Motor neuron (in vitro differentiated cells): ENCODE results near the gene ZNF524. TPM values are rescaled to one million over a fixed set of nuclear protein-coding genes. Genes with fewer than 3 reads are reported as not detected.
"Not testable (repeated sequence)": the region's sequence is repeated elsewhere in the genome, so short reads cannot be mapped to it uniquely, and the experiment has no call there.

Experiments used
- ATAC-seq, 8 experiments: fragments of 200-7000 bp; cut with Tn5 transposase; replicated peaks in 6 of 8; 2 replicates each; pipeline ENCODE4 v1.8.0; 2021; ENCODE audit warnings: mild to moderate bottlenecking in 8 of 8, moderate library complexity in 8 of 8
- H3K27ac ChIP-seq, 2 donors: fragments of 250-450 bp; sonication (Bioruptor Pico); 2 replicates each; pipeline ENCODE4 v1.9.0; 2021; ENCODE audit warnings: antibody characterized with exemption in 2 of 2, mild to moderate bottlenecking in 2 of 2, moderate library complexity in 1 of 2
- H3K4me1 ChIP-seq, 2 donors: fragments of 250-450 bp; sonication (Bioruptor Pico); replicated peaks in 1 of 2; 2 replicates each; pipeline ENCODE4 v1.6.1; 2021; ENCODE audit warnings: antibody characterized with exemption in 2 of 2, mild to moderate bottlenecking in 2 of 2, moderate library complexity in 1 of 2
- H3K4me3 ChIP-seq, 5 donors: fragments of 250-450 bp; sonication (Bioruptor Pico); 2 replicates each; pipeline ENCODE4 v1.9.0; 2021; ENCODE audit warnings: antibody characterized with exemption in 5 of 5, mild to moderate bottlenecking in 5 of 5, moderate library complexity in 4 of 5
- WGBS, 10 experiments: fragments of 450-650 bp; shearing (Covaris generic); methylation state at CpG; one replicate each; pipeline ENCODE4 v1.0.0; 2022; 5-methylcytosine and 5-hydroxymethylcytosine counted together
- in situ Hi-C, 9 experiments: fragments of 400-800 bp; cut with MboI; loops; one replicate each; pipeline ENCODE4 v1.15.0; 2021; ENCODE audit warnings: low sequenced_read_pairs in 9 of 9, low pct_unique_long_range_greater_than_20kb in 2 of 9; ENCODE audit not compliant: unreplicated experiment in 9 of 9
- total RNA-seq, 8 experiments: library from RNA; unstranded; fragments of 300-600 nt; gene quantifications; 2 replicates each; pipeline versions ENCODE4 v1.2.3 to v1.2.4, GENCODE V29; 2022

Gene ZNF524
- total RNA-seq, 8 experiments from 2014 or later: 3.7 to 12.3 (median 5.4) TPM

DNA sequence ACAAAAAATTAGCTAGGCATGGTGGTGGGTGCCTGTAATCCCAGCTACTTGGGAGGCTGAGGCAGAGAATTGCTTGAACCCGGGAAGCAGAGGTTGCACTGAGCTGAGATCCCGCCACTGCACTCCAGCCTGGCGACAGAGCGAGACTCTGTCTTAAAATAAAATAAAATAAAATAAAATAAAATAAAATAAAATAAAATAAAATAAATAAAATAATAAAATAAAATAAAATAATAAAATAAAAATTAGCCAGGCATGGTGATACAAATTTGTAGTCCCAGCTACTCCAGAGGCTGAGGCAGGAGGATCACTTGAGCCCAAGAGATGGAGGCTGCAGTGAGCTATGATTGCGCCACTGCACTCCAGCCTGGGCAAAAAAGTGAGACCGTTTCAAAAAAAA lies 26.2 kb upstream of the ZNF524 start:
- WGBS, 10 experiments: 75 to 100% (median 90%) methylated on average over 1 to 6 of the region's 6 CpGs; no CpG with 5 or more reads in 1 of the 10 experiments
- ATAC-seq, H3K4me1 ChIP-seq, in situ Hi-C loops, H3K4me3 ChIP-seq, H3K27ac ChIP-seq: not testable (repeated sequence)

DNA sequence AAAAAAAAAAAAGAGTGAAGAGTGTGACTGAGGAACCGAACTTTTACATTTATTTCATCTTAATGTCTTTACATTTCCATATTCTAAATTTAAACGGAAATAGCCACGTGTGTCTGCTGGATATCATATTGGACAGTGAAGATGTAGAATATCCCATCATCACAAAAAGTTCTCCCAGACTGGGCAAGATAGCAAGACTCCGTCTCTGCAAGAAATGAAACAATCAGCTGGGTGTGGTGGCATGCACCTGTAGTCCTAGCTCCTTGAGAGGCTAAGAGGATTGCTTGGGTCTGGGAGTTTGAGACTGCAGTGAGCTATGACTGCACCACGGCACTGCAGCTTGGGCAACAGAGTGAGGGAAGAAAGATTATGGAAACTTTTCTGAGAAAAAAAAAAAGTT lies 23.3 kb upstream of the ZNF524 start:
- H3K4me1 ChIP-seq: peaks cover 3 to 8% of the 10 kb centered on the region in 2 donors
- WGBS, 10 experiments: 60 to 100% (median 100%) methylated on average over 1 to 5 of the region's 5 CpGs; no CpG with 5 or more reads in 1 of the 10 experiments
- no peak overlapping the region for H3K4me3 ChIP-seq
- no peak for ATAC-seq
- no peak overlapping the region for H3K27ac ChIP-seq
- in situ Hi-C loops: no loop called here

DNA sequence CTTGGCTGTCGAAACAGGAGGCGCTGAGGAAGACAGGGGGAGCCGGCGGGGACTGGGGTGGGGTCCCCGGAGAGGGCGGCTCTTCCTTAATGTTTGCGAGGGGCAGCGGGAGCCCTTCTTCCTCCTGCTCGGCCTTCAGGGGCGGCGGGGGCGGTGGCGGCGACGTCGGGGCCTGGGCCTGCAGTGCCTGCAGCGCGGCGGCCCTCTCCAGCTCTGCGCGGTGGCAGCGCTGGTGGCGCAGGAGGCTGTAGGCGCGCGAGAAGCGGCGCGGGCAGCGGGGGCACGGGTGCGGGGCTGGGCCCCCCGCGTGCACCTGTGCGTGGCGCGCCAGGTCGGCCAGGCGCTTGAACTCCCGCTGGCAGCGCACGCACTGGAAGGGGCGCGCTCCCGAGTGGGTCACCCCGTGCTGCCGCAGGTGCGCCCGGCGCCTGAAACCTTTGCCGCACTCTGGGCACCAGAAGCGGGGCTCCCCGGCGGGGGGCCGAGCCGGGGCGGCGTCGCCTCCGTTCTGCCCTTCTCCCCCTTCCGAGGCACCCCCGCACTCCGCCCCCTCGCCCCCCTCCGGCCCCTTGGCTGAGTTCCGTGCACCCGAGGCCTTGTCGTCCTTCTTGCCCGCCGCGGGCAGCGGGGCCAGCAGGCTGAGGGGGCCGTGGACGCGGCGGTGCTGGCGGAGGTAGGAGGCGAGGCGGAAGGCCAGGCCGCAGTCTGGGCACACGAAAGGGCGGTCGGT lies 21.9 kb upstream of the ZNF524 start:
- in situ Hi-C loops: no loop called here
- H3K27ac ChIP-seq: no peak overlapping the region
- no CpG with 5 or more reads among the region's 83 CpGs for WGBS, 10 experiments
- H3K4me3 ChIP-seq: no peak overlapping the region
- peaks cover 7 to 13% of the 10 kb centered on the region in 2 donors for H3K4me1 ChIP-seq
- no peak for ATAC-seq

DNA sequence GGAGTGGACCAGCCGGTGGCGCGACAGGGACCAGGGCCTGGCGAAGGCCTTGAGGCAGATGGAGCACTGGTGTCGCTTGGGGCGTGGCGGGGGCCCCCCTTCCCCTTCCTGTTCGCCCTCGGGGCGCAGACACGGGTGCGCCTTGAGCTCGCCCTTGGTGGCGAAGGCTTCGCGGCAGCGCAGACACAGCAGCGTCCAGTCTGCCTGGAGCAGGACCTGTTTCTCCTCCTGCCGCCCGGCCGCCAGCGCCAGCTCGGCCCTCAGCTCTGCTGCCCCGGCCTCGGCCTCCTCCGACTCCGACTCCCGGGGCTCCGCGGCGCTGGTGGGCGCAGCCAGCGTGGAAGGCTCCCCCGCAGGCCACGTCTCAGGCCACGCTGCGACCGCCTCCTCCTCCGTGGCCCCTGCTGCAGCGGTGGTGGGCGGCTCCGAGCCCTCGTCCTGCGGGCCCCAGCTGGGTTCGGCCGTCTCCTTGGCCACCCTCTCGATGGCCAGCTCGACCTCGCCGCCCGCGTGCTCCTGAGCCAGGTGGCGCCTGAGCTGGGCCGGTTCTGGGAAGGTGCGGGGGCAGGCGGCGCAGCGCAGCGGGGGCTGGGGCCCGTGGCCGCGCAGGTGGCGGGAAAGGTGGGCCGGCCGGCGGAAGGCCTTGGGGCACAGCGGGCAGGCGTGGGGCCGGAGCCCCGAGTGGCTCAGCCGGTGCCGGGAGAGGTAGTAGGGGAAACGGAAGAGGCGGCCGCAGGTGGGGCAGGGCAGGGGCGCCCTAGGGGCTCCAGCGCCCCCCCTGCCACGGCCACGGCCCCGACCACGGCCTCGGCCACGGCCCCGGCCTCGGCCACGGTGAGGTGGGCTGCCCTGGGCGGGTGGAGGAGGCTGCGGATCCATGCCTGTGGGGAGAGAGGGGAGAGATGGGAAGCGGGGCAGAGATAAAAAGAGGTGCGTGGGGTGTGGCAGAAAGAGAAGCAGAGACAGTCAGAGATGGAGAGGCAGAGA lies 21.0 kb upstream of the ZNF524 start:
- in situ Hi-C loops: no loop called here
- H3K4me3 ChIP-seq: peak overlapping the region; percentile 75 to 99 (median 97)
- ATAC-seq: no peak
- no peak overlapping the region for H3K27ac ChIP-seq
- 80 to 100% (median 98%) methylated on average over 1 to 12 of the region's 90 CpGs; no CpG with 5 or more reads in 4 of the 10 experiments for whole genome bisulfite sequencing, 10 experiments
- peaks cover 7 to 13% of the 10 kb centered on the region in 2 donors for H3K4me1 ChIP-seq

DNA sequence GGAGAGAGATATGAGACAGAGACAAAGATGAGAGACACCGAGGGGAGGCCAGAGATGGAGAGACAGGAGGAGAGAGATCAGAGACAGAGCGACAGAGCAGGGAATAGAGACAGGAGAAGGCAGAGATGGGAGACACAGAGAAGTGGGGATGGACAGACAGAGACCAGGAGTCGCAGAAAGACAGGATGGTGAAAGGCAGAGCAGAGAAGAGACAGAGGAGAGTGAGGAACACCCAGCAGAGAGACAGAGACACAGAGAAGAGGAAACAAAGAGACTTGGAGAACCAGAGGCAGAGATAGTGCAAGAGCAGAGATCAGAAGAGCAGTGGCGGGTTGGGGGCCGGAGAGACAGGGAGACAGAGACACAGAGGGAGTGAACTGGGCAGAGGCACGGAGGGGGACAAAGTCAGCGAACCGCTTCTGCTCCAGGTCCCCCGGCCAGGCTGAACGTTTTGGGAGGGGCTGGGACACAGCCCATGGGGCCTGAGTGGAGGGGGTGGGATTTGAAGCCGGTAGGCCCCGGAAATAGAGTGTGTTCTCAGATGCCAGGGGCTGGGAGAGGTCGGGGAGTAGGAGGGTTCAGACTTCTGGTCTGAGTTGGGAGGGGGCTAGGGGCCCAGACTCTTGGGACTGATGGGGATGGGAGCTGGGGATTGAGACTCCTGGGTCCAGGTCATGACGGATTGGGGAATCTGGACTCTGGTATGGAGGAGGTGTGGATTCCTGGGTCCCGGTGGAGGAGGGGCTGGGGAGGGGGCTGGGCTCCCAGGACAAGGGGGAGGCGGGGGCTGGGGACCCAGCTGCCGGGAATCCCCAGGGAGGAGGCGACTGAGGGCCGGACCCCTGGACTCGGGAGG lies 20.1 kb upstream of the ZNF524 start:
- Histone ChIP-seq H3K27ac (peak overlapping the region; percentile 94), H3K4me3 (peak overlapping the region; percentile 75 to 99 (median 97)), H3K4me1 (peaks cover 7 to 13% of the 10 kb centered on the region in 2 donors)
- in situ Hi-C loops: no loop called here
- ATAC-seq: peak; percentile 37 to 76 (median 42)
- 0 to 66% (median 22%) methylated on average over 1 to 5 of the region's 20 CpGs for WGBS, 10 experiments

DNA sequence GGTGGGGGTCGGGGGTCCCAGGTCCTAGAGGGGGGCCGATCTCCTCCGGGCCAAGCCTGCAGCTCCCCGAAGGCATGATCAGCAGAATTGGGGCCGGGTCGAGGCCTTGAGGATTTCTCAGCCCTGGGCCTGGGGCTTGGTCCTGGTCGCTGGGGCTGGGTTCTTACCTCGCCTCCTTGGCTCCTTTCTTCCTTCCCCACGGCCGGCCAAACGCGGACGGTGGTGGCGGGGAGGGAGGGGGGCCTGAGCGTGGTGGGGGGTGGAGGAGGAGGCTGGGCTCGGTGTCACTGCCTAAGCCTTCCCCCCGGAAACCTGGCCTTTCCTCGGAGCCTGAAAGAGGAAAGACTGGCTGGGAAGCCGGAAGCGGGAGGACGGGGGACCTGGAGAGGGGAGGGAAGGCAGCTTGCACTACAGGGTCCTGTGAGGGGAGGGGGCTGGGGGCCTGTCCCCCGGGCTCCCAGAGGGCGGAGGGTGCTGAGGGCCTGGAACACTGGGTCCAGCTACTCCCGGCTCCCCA lies 19.4 kb upstream of the ZNF524 start, which contains the start of gene ZNF579:
Gene ZNF579 (minus strand): TSS at position 221 of the 517 bp plus-strand sequence. CDS start 1,209 bp downstream, outside the sequence.
- WGBS, 10 experiments: no CpG with 5 or more reads among the region's 24 CpGs
- in situ Hi-C loops: no loop called here
- Histone ChIP-seq H3K4me1 (peaks cover 10 to 13% of the 10 kb centered on the region in 2 donors), H3K4me3 (peak within 1 kb of the TSS; percentile 75 to 99 (median 97)), H3K27ac (peak within 1 kb of the TSS; percentile 94)
- peak; percentile 70 to 84 (median 76) for ATAC-seq

DNA sequence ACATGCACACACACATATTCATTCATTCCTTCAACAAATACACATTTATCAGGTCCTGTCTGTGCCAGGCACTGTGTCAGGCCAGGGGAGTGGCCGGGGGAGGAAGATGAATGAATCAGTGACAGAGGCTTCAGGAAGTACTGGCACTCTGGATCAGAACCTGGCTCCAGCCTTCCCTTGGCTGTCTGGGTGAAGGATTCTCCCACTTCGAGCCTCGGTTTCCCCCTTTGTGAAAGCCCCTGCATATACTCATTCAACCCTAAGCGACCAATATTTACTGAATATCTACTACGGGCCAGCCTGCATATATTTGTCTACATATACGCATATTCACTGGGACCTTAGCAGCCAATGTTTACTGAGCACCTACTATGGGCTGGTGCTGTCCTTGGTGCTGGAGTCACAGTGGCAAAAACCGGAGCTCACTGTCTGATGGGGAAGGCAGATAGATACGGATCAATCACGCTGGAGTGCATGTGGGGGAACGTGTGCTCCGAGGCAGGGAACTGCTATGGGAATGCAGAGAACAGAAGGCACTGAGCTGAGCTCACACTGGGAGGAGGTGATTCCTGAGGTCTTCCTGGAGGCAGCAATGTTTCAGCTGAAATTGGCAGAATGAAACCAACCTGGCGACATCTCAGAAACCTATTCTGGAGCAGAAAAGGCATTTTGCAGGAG lies 18.8 kb upstream of the ZNF524 start:
- in situ Hi-C loops: no loop called here
- peak overlapping the region; percentile 94 for H3K27ac ChIP-seq
- WGBS, 10 experiments: 0 to 100% (median 33%) methylated on average over 1 to 10 of the region's 12 CpGs
- ATAC-seq: peak in 3 of 8 experiments; percentile 17 to 39 (median 37)
- H3K4me1 ChIP-seq: peaks cover 14 to 18% of the 10 kb centered on the region in 2 donors
- peak overlapping the region; percentile 75 to 99 (median 97) for H3K4me3 ChIP-seq

DNA sequence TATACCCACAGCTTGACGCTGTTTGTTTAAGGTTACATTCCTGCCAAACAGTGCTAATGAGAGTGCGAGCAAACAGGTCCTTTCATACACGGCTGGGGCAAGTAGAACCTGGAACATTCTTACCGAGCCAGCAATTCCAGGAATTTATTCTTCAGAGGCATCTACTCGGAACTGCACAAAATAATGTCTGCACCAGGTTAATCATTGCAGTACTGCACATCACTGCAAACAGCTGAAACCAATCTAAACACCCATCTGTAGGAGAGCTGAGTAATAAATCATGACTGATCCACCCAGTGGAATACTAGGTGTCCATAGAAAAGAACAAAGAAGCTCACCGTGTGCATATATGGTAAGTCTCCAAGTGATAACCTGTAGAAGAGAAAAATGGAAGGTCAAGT lies 18.3 kb upstream of the ZNF524 start:
- ATAC-seq: no peak
- Histone ChIP-seq H3K27ac (peak overlapping the region; percentile 31 to 94), H3K4me1 (peaks cover 19 to 23% of the 10 kb centered on the region in 2 donors), H3K4me3 (no peak overlapping the region)
- in situ Hi-C loops: no loop called here
- WGBS, 10 experiments: 0 to 48% (median 15%) methylated on average over 1 to 5 of the region's 6 CpGs; no CpG with 5 or more reads in 1 of the 10 experiments

DNA sequence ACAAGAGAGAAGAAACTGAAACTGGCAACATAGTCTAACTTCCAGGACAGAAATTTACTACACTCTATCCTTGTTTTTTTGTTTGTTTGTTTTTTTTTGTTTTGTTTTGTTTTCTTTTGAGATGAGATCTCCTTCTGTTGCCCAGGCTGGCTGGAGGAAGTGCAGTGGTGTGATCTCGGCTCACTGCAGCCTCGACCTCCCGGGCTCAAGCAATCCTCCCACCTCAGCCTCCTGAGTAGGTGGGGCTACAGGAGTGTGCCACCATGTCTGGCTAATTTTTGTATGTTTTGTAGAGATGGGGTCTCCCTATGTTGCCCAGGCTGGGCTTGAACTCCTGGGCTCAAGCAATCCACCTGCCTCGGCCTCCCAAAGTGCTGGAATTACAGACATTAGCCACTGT lies 17.8 kb upstream of the ZNF524 start:
- H3K4me3 ChIP-seq: not testable (repeated sequence)

DNA sequence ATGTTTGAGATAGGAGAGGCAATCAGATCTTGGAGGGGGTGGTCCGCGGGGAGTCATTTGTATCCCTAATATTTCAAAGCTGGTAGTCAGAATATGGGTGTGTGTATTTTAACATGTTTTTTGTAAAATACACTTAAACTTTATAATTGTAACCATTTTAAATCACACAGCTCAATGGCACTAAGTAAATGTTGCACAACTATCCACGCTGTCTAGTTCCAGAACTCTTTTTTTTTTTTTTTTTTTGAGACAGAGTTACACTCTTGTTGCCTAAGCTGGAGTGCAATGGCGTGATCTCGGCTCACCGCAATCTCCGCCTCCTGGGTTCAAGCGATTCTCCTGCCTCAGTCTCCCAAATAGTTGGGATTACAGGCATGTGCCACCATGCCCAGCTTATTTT lies 16.2 kb upstream of the ZNF524 start:
- WGBS, 10 experiments: 31 to 100% (median 92%) methylated on average over 1 to 8 of the region's 8 CpGs; no CpG with 5 or more reads in 1 of the 10 experiments
- in situ Hi-C loops, H3K4me3 ChIP-seq, H3K27ac ChIP-seq, ATAC-seq: not testable (repeated sequence)
- H3K4me1 ChIP-seq: peaks cover 20 to 25% of the 10 kb centered on the region in 2 donors

More for the DNA sequence above, 17.8 kb upstream of the ZNF524 start:
- ATAC-seq, in situ Hi-C loops: not testable (repeated sequence)
- peaks cover 20 to 25% of the 10 kb centered on the region in 2 donors for H3K4me1 ChIP-seq
- peak overlapping the region in 1 of 2 donors; percentile 94 for H3K27ac ChIP-seq
- 37 to 100% (median 73%) methylated on average over 1 to 4 of the region's 4 CpGs; no CpG with 5 or more reads in 2 of the 10 experiments for WGBS, 10 experiments

DNA sequence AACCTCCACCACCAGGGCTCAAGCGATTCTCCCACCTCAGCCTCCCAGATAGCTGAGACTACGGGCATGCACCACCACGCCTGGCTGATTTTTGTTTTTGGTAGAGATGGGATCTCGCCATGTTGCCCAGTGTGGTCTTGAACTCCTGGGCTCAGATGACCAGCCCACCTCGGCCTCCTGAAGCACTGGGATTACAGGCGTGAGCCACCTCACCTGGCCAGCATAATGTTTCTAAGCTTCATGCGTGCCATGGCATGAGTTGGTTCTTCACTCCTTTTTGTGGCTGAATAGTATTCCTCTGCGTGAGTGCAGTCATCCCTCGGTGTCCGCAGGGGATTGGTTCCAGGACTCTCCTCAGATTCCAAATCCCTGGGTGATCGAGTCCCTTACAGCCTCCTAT lies 15.2 kb upstream of the ZNF524 start:
- Histone ChIP-seq H3K4me1 (peaks cover 20 to 25% of the 10 kb centered on the region in 2 donors), H3K27ac (no peak overlapping the region), H3K4me3 (no peak overlapping the region)
- 60 to 98% (median 95%) methylated on average over 1 to 7 of the region's 11 CpGs; no CpG with 5 or more reads in 5 of the 10 experiments for WGBS, 10 experiments
- in situ Hi-C loops: no loop called here
- no peak for ATAC-seq
